WTC11 (cell line): ENCODE measurements around the gene PTPRK. TPM values are rescaled to one million over a fixed set of nuclear protein-coding genes. Genes with fewer than 3 reads are reported as not detected.

Source experiments
- ATAC-seq: fragments of 200-7000 bp; cut with Tn5 transposase; 2 replicates; pipeline ENCODE4 v1.10.0; 2021; ENCODE audit warnings: mild to moderate bottlenecking, moderate library complexity
- CTCF ChIA-PET: fragments of 300-600 bp; sonication (Branson Sonifier 250); formaldehyde crosslinking; loops from one replicate; lab custom pipeline; 2021; ENCODE audit warnings: antibody characterized with exemption; lab: Charles Lee
- POLR2A ChIA-PET: fragments of 350-600 bp; sonication (Branson Sonifier 250); formaldehyde crosslinking; loops from one replicate; lab custom pipeline; 2021; ENCODE audit warnings: antibody characterized with exemption; lab: Charles Lee
- DNase-seq: peaks from one replicate; pipeline ENCODE4 v3.0.0; 2021; ENCODE audit warnings: low spot score
- H3K27ac Mint-ChIP-seq: 2 replicates; pipeline ENCODE4 v1.8.0; 2021; ENCODE audit warnings: mixed read lengths
- H3K27me3 Mint-ChIP-seq: 2 replicates; pipeline ENCODE4 v1.8.0; 2021; ENCODE audit warnings: low read depth, mild to moderate bottlenecking, moderate library complexity, mixed read lengths
- H3K36me3 Mint-ChIP-seq: 2 replicates; pipeline ENCODE4 v1.8.0; 2021; ENCODE audit warnings: mixed read lengths
- H3K4me1 Mint-ChIP-seq: 2 replicates; pipeline ENCODE4 v1.8.0; 2022; ENCODE audit warnings: mixed read lengths
- H3K4me3 Mint-ChIP-seq: 2 replicates; pipeline ENCODE4 v1.8.0; 2021; ENCODE audit warnings: mild to moderate bottlenecking, moderate library complexity, mixed read lengths
- H3K9me3 Mint-ChIP-seq: 2 replicates; pipeline ENCODE4 v1.8.0; 2021; ENCODE audit warnings: mixed read lengths
- AR ChIP-seq: fragments of 250-450 bp; sonication (Bioruptor Pico); IDR thresholded peaks from 2 replicates; pipeline ENCODE4 v1.9.0; 2021; ENCODE audit warnings: mild to moderate bottlenecking
- ATF3 ChIP-seq: sonication (generic); formaldehyde crosslinking; conservative IDR thresholded peaks from 2 replicates; pipeline ENCODE4 v1.8.1; 2022; ENCODE audit warnings: mild to moderate bottlenecking, missing genetic modification reagents
- CDX4 ChIP-seq: fragments of 250-450 bp; sonication (Bioruptor Pico); IDR thresholded peaks from 2 replicates; pipeline ENCODE4 v1.9.0; 2021; ENCODE audit warnings: moderate library complexity, mild to moderate bottlenecking, inconsistent platforms, borderline replicate concordance
- EMX1 ChIP-seq: fragments of 250-450 bp; sonication (Bioruptor Pico); IDR thresholded peaks from 2 replicates; pipeline ENCODE4 v1.8.0; 2021; ENCODE audit warnings: mild to moderate bottlenecking
- FOXJ3 ChIP-seq: sonication (generic); formaldehyde crosslinking; IDR thresholded peaks from 2 replicates; pipeline ENCODE4 v1.9.0; 2021; ENCODE audit warnings: missing genetic modification reagents, mild to moderate bottlenecking, borderline replicate concordance
- GABPB1 ChIP-seq: sonication (generic); formaldehyde crosslinking; IDR thresholded peaks from 2 replicates; pipeline ENCODE4 v1.8.1; 2023; ENCODE audit warnings: mild to moderate bottlenecking, missing genetic modification reagents
- GRHL2 ChIP-seq: fragments of 250-450 bp; sonication (Bioruptor Pico); IDR thresholded peaks from 2 replicates; pipeline ENCODE4 v1.8.0; 2022; ENCODE audit warnings: mild to moderate bottlenecking, moderate library complexity; ENCODE audit not compliant: insufficient replicate concordance, severe bottlenecking
- JAZF1 ChIP-seq: fragments of 250-450 bp; sonication (Bioruptor Pico); IDR thresholded peaks from 2 replicates; pipeline ENCODE4 v1.9.0; 2021; ENCODE audit warnings: moderate library complexity, mild to moderate bottlenecking, inconsistent platforms
- NFATC4 ChIP-seq: fragments of 250-450 bp; sonication (Bioruptor Pico); IDR thresholded peaks from 2 replicates; pipeline ENCODE4 v1.9.0; 2021; ENCODE audit warnings: mild to moderate bottlenecking
- NFYB ChIP-seq: sonication (generic); formaldehyde crosslinking; conservative IDR thresholded peaks from 2 replicates; pipeline ENCODE4 v1.8.0; 2022; ENCODE audit warnings: low read depth, missing genetic modification reagents
- PRRX2 ChIP-seq: fragments of 250-450 bp; sonication (Bioruptor Pico); IDR thresholded peaks from 2 replicates; pipeline ENCODE4 v1.8.0; 2021; ENCODE audit warnings: mild to moderate bottlenecking
- SP1 ChIP-seq: sonication (generic); formaldehyde crosslinking; conservative IDR thresholded peaks from 2 replicates; pipeline ENCODE4 v1.8.1; 2022; ENCODE audit warnings: missing genetic modification reagents
- USF2 ChIP-seq: sonication (generic); formaldehyde crosslinking; IDR thresholded peaks from 2 replicates; pipeline ENCODE4 v1.8.1; 2023; ENCODE audit warnings: mild to moderate bottlenecking, missing genetic modification reagents, moderate library complexity
- ZNF396 ChIP-seq: fragments of 250-450 bp; sonication (Bioruptor Pico); IDR thresholded peaks from 2 replicates; pipeline ENCODE4 v1.8.0; 2021; ENCODE audit warnings: mild to moderate bottlenecking, moderate library complexity, borderline replicate concordance
- ZNF423 ChIP-seq: fragments of 250-450 bp; sonication (Bioruptor Pico); IDR thresholded peaks from 2 replicates; pipeline ENCODE4 v2.1.2; 2022; ENCODE audit warnings: mild to moderate bottlenecking, moderate library complexity
- total RNA-seq: library from RNA; stranded (reverse); gene quantifications from 3 replicates; pipeline ENCODE4 v1.2.3, GENCODE V29; 2021
- TF ChIP-seq, protein P1 (sequence below): sonication (generic); formaldehyde crosslinking; IDR thresholded peaks from 2 replicates; pipeline ENCODE4 v1.8.0; 2023; ENCODE audit warnings: missing genetic modification reagents
- TF ChIP-seq, protein P2 (sequence below): sonication (generic); formaldehyde crosslinking; IDR thresholded peaks from 2 replicates; pipeline ENCODE4 v1.8.1; 2023; ENCODE audit warnings: mild to moderate bottlenecking, missing genetic modification reagents, borderline replicate concordance
- TF ChIP-seq, protein P3 (sequence below): sonication (generic); formaldehyde crosslinking; IDR thresholded peaks from 2 replicates; pipeline ENCODE4 v1.8.1; 2022; ENCODE audit warnings: mild to moderate bottlenecking, missing genetic modification reagents, moderate library complexity, borderline replicate concordance
- TF ChIP-seq, protein P4 (sequence below): sonication (generic); formaldehyde crosslinking; IDR thresholded peaks from 2 replicates; pipeline ENCODE4 v1.8.0; 2022; ENCODE audit warnings: mild to moderate bottlenecking, missing genetic modification reagents
- TF ChIP-seq, protein P5 (sequence below): sonication (generic); formaldehyde crosslinking; IDR thresholded peaks from 2 replicates; pipeline ENCODE4 v1.8.0; 2023; ENCODE audit warnings: missing genetic modification reagents, mild to moderate bottlenecking, borderline replicate concordance

PTPRK gene
- total RNA-seq, 1 experiment from 2014 or later, result 44.8 TPM

- no peaks in the 10 kb centered on the region for H3K27me3 Mint-ChIP-seq
- no peak overlapping the region for H3K4me3 Mint-ChIP-seq
- no peaks in the 10 kb centered on the region for H3K36me3 Mint-ChIP-seq
- CTCF ChIA-PET, result no interaction called here
- POLR2A ChIA-PET, result no interaction called here
- peaks cover 46% of the 10 kb centered on the region for H3K4me1 Mint-ChIP-seq
- no peak for DNase-seq
- H3K9me3 Mint-ChIP-seq, result no peaks in the 10 kb centered on the region
- 0 out of 2 replicates have a peak overlapping the region, but pooled peaks have one; percentile 20 for H3K27ac Mint-ChIP-seq
- ATAC-seq, result no peak
- TF ChIP-seq ATF3 (CRISPR knock-in tag) (no peak), GABPB1 (no peak), CDX4 (no peak), PRRX2 (no peak), JAZF1 (no peak), NFYB (CRISPR knock-in tag) (no peak), ZNF423 (CRISPR knock-in tag) (no peak), USF2 (CRISPR knock-in tag) (no peak), SP1 (CRISPR knock-in tag) (no peak), AR (CRISPR knock-in tag) (no peak), NFATC4 (CRISPR knock-in tag) (no peak), FOXJ3 (no peak), EMX1 (CRISPR knock-in tag) (no peak), GRHL2 (CRISPR knock-in tag) (no peak), ZNF396 (CRISPR knock-in tag) (no peak)
- TF ChIP-seq, protein P1, sequence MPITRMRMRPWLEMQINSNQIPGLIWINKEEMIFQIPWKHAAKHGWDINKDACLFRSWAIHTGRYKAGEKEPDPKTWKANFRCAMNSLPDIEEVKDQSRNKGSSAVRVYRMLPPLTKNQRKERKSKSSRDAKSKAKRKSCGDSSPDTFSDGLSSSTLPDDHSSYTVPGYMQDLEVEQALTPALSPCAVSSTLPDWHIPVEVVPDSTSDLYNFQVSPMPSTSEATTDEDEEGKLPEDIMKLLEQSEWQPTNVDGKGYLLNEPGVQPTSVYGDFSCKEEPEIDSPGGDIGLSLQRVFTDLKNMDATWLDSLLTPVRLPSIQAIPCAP (CRISPR knock-in tag), result no peak
- TF ChIP-seq, protein P2, sequence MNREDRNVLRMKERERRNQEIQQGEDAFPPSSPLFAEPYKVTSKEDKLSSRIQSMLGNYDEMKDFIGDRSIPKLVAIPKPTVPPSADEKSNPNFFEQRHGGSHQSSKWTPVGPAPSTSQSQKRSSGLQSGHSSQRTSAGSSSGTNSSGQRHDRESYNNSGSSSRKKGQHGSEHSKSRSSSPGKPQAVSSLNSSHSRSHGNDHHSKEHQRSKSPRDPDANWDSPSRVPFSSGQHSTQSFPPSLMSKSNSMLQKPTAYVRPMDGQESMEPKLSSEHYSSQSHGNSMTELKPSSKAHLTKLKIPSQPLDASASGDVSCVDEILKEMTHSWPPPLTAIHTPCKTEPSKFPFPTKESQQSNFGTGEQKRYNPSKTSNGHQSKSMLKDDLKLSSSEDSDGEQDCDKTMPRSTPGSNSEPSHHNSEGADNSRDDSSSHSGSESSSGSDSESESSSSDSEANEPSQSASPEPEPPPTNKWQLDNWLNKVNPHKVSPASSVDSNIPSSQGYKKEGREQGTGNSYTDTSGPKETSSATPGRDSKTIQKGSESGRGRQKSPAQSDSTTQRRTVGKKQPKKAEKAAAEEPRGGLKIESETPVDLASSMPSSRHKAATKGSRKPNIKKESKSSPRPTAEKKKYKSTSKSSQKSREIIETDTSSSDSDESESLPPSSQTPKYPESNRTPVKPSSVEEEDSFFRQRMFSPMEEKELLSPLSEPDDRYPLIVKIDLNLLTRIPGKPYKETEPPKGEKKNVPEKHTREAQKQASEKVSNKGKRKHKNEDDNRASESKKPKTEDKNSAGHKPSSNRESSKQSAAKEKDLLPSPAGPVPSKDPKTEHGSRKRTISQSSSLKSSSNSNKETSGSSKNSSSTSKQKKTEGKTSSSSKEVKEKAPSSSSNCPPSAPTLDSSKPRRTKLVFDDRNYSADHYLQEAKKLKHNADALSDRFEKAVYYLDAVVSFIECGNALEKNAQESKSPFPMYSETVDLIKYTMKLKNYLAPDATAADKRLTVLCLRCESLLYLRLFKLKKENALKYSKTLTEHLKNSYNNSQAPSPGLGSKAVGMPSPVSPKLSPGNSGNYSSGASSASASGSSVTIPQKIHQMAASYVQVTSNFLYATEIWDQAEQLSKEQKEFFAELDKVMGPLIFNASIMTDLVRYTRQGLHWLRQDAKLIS (CRISPR knock-in tag), result no peak
- TF ChIP-seq, protein P3, sequence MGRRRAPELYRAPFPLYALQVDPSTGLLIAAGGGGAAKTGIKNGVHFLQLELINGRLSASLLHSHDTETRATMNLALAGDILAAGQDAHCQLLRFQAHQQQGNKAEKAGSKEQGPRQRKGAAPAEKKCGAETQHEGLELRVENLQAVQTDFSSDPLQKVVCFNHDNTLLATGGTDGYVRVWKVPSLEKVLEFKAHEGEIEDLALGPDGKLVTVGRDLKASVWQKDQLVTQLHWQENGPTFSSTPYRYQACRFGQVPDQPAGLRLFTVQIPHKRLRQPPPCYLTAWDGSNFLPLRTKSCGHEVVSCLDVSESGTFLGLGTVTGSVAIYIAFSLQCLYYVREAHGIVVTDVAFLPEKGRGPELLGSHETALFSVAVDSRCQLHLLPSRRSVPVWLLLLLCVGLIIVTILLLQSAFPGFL (CRISPR knock-in tag), result no peak
- TF ChIP-seq, protein P4, sequence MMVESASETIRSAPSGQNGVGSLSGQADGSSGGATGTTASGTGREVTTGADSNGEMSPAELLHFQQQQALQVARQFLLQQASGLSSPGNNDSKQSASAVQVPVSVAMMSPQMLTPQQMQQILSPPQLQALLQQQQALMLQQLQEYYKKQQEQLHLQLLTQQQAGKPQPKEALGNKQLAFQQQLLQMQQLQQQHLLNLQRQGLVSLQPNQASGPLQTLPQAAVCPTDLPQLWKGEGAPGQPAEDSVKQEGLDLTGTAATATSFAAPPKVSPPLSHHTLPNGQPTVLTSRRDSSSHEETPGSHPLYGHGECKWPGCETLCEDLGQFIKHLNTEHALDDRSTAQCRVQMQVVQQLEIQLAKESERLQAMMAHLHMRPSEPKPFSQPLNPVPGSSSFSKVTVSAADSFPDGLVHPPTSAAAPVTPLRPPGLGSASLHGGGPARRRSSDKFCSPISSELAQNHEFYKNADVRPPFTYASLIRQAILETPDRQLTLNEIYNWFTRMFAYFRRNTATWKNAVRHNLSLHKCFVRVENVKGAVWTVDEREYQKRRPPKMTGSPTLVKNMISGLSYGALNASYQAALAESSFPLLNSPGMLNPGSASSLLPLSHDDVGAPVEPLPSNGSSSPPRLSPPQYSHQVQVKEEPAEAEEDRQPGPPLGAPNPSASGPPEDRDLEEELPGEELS (CRISPR knock-in tag), result no peak
- TF ChIP-seq, protein P5, sequence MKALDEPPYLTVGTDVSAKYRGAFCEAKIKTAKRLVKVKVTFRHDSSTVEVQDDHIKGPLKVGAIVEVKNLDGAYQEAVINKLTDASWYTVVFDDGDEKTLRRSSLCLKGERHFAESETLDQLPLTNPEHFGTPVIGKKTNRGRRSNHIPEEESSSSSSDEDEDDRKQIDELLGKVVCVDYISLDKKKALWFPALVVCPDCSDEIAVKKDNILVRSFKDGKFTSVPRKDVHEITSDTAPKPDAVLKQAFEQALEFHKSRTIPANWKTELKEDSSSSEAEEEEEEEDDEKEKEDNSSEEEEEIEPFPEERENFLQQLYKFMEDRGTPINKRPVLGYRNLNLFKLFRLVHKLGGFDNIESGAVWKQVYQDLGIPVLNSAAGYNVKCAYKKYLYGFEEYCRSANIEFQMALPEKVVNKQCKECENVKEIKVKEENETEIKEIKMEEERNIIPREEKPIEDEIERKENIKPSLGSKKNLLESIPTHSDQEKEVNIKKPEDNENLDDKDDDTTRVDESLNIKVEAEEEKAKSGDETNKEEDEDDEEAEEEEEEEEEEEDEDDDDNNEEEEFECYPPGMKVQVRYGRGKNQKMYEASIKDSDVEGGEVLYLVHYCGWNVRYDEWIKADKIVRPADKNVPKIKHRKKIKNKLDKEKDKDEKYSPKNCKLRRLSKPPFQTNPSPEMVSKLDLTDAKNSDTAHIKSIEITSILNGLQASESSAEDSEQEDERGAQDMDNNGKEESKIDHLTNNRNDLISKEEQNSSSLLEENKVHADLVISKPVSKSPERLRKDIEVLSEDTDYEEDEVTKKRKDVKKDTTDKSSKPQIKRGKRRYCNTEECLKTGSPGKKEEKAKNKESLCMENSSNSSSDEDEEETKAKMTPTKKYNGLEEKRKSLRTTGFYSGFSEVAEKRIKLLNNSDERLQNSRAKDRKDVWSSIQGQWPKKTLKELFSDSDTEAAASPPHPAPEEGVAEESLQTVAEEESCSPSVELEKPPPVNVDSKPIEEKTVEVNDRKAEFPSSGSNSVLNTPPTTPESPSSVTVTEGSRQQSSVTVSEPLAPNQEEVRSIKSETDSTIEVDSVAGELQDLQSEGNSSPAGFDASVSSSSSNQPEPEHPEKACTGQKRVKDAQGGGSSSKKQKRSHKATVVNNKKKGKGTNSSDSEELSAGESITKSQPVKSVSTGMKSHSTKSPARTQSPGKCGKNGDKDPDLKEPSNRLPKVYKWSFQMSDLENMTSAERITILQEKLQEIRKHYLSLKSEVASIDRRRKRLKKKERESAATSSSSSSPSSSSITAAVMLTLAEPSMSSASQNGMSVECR, result no peak
- TF ChIP-seq, all 79 proteins: peak for 0
Measured at GRCh38 chr6:128504003-128504654, 16.3 kb downstream of the PTPRK start.
